ENCODE results near the gene DYNC1LI2. TPM values are rescaled to one million over a fixed set of nuclear protein-coding genes. Genes with fewer than 3 reads are reported as not detected.

DYNC1LI2 gene
- 53.8 and 54.1 TPM in 2 replicates for total RNA-seq

GRCh38 chr16:66751303-66751991, at the start of gene DYNC1LI2:
TSS of gene DYNC1LI2 (minus strand) at chr16:66751609. CDS start at chr16:66751591, 18 bp downstream.

GRCh38 chr16:66696669-66697630, 54.5 kb downstream of the DYNC1LI2 start, which contains the start of gene CMTM4:
TSS of gene CMTM4 (minus strand) at chr16:66696743. CDS start at chr16:66696525, 218 bp downstream.

Other genes starting within 250 kb of the DYNC1LI2 start
- gene TK2, start 201.5 kb downstream of the DYNC1LI2 start, total RNA-seq = 9.8 and 25.6 TPM in 2 replicates
- gene CKLF, start 199.0 kb downstream of the DYNC1LI2 start, total RNA-seq = 59.6 and 76.6 TPM in 2 replicates
- 0.89 and 2.0 TPM in 2 replicates for gene CMTM1, start 185.2 kb downstream of the DYNC1LI2 start, total RNA-seq
- 0.13 and 1.3 TPM in 2 replicates for gene CMTM2, start 172.1 kb downstream of the DYNC1LI2 start, total RNA-seq
- 98.7 and 157 TPM in 2 replicates for gene CMTM3, start 146.9 kb downstream of the DYNC1LI2 start, total RNA-seq
- gene CMTM4, start 54.9 kb downstream of the DYNC1LI2 start, total RNA-seq = 17.3 and 46.8 TPM in 2 replicates
- gene TERB1, start 50.0 kb upstream of the DYNC1LI2 start, total RNA-seq = not detected in 2 replicates
- 20.4 and 58.3 TPM in 2 replicates for gene NAE1, start 79.4 kb upstream of the DYNC1LI2 start, total RNA-seq
- gene CA7, start 92.8 kb upstream of the DYNC1LI2 start, total RNA-seq = not detected in 2 replicates
- gene PDP2, start 128.9 kb upstream of the DYNC1LI2 start, total RNA-seq = 10.9 and 16.3 TPM in 2 replicates
- 0.49 and 71.2 TPM in 2 replicates for gene CDH16, start 167.3 kb upstream of the DYNC1LI2 start, total RNA-seq
- 23.1 and 59.2 TPM in 2 replicates for gene RRAD, start 173.9 kb upstream of the DYNC1LI2 start, total RNA-seq
- 136 and 158 TPM in 2 replicates for gene CIAO2B, start 182.8 kb upstream of the DYNC1LI2 start, total RNA-seq
- 17.1 and 54.3 TPM in 2 replicates for gene CES2, start 183.9 kb upstream of the DYNC1LI2 start, total RNA-seq
- gene CES3, start 209.7 kb upstream of the DYNC1LI2 start, total RNA-seq = under 0.01 and 0.38 TPM in 2 replicates
- 0.98 and 2.4 TPM in 2 replicates for gene CES4A, start 237.0 kb upstream of the DYNC1LI2 start, total RNA-seq